Choroid plexus epithelial cell (primary cell): ENCODE results near the gene MSI1.
A peak's percentile ranks its signal among the peaks of the same experiment; 100 is the strongest.

Source experiments
- DNase-seq: peaks from one replicate; pipeline ENCODE4 v3.0.0-alpha.2; 2010; ENCODE audit warnings: low read depth
- H3K4me3 ChIP-seq: 2 replicates; pipeline ENCODE4 v1.5.1; 2011; ENCODE audit warnings: low read depth, mild to moderate bottlenecking, control low read depth, low read length, moderate library complexity
- TF ChIP-seq, protein P1 (sequence below): conservative IDR thresholded peaks from 2 replicates; pipeline ENCODE4 v1.5.1; 2011; ENCODE audit warnings: low read depth, mild to moderate bottlenecking, control low read depth, inconsistent platforms, low read length, moderate library complexity

Gene MSI1

DNA sequence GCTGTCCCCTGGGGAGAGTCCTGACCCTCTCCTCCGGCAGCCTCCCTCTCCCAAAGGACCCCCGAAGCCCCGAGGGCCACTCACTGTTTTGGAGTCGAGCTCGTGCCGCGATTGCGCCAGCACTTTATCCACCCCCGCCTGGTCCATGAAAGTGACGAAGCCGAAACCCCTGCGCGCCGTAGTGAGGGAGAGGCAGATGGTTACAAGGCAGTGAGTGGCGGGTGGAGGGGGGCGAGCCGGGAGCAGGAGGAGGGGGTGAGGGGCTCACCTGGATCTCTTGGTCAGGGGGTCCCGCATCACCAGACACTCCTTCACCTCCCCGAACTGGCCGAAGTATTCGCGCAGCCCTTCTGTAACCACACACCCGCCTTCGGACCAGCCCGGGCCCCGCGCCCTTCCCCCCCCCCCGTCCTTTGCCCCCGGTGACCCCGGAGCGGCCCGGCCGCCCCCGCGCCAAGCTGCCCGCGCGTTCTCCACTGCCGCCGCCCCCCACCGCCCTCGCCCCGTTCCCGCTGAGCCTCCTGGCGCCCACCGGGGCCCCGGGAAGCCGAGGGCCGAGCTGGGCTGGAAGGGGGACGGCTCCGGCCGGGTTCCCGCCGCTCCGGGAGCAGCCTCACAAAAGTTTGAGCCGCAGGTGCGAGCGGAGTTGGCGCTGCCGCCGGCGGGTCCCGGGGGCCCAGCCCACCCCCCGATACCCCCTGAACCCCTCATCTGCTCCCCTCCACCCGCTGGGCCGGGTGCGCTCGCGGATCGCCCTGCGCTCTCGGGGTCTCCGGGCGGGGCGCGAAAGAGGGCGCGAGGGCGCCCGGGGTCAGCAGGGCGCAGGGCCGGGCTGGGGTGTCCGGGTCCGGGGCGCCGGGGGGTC is 808 bp downstream of the MSI1 start:
- no peak for DNase-seq

DNA sequence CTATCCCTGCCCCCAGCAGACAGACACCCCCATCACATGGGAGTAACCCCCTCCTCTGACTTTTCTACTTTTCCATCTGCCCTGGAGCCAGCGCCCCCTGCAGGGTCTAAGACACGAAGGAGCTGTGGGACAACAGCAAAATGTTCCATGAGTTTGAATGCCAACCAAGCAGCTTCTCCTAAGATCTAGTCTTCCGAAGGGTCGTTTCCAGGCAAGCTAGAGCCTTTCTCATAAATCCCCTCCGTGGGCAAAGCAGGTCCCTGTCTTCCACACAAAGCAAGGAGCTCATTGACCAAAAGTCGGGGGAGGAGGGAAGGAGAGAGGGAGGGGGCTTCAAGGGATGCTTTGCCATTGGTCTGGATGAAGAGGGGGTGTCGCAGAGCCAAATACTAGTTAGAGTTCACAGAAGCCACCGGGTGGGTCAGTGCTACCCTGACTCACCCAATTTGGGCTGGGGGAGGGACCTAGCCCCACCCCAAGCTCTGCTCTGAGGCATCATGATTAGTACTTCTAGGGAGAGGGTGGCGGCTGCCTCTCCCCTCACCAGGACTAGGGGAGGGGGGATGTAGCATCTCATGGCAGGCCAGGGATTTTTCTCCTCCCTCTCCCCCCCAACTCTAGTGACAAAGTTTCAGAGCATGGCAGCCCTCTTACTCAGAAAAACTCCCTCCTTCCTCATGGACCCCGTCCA is 1.6 kb downstream of the MSI1 start:
- DNase-seq: peak; percentile 17
- TF ChIP-seq, protein P1, sequence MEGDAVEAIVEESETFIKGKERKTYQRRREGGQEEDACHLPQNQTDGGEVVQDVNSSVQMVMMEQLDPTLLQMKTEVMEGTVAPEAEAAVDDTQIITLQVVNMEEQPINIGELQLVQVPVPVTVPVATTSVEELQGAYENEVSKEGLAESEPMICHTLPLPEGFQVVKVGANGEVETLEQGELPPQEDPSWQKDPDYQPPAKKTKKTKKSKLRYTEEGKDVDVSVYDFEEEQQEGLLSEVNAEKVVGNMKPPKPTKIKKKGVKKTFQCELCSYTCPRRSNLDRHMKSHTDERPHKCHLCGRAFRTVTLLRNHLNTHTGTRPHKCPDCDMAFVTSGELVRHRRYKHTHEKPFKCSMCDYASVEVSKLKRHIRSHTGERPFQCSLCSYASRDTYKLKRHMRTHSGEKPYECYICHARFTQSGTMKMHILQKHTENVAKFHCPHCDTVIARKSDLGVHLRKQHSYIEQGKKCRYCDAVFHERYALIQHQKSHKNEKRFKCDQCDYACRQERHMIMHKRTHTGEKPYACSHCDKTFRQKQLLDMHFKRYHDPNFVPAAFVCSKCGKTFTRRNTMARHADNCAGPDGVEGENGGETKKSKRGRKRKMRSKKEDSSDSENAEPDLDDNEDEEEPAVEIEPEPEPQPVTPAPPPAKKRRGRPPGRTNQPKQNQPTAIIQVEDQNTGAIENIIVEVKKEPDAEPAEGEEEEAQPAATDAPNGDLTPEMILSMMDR: peak; percentile 56
- no peak overlapping the region for H3K4me3 ChIP-seq

More for the DNA sequence above, 808 bp downstream of the MSI1 start:
- TF ChIP-seq, protein P1: no peak
- peak overlapping the region; percentile 3 for H3K4me3 ChIP-seq

DNA sequence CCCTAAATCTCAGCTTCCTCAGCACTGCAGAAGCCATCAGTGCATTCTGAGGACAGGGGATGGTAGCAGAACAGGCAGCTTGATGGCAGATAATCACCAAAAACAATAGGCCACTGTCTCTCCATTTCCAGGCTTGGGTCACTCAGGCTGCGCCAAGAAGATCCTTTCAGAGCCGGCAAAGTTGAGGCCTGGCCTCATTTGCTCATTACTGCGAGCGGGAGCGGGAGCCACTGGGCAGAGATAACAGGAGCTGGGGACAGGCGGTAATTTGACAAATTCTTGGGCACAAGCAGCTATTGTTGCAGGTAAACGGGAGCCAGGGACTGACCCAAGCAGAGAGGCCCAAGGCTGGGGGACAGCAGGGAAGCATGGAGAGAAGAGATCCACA is 2.1 kb downstream of the MSI1 start:
- TF ChIP-seq, protein P1: no peak
- DNase-seq: no peak
- H3K4me3 ChIP-seq: no peak overlapping the region

DNA sequence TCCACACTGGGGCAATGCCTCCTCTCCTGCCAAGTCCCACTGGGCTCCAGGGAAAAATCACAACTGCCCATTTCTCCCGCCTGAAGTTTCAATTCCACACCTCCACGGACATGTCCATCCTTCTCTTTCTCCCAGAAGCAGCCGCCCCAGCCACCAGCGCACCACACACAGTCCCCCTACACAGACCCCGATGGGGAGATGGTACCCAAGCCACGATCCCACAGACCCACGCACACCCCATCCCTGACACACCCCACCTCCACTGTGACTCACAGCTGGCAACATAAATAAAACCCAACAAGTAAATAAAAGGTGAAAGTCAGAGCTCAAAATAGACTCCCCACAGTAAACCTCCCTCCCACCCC is 2.6 kb downstream of the MSI1 start:
- H3K4me3 ChIP-seq: no peak overlapping the region

DNA sequence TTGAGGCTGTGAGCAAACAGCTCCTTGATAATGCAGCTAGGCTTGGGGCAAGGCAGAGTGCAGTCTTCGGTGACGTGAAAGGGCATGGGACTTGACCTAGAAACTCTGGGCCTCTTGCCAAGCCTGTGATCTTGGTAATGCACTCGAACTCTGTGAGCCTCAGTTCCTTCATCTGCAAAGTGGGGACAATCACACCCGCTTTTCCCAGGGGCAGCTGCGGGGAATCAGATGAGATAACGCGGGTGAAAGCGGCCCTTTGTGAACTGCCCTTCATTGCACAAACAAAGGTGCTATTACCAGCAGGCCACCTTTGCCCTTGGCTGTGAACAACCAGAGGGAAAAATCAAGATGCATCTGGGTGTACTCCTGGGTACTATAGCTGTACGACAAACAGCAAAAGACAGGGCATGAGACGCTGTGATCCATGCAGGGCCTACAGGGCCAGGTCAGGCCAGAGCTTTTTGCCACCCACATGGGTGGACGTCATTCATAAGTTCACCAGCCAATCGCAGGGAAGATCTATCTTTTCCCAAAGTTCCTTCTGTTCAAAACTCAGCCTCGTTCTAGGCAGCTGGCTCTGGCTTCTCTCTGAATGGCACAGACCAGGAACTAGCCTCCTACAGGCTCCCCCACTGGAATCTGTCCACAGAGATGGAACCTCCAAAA is 3.2 kb downstream of the MSI1 start:
- no peak for DNase-seq
- no peak overlapping the region for H3K4me3 ChIP-seq
- TF ChIP-seq, protein P1: no peak

More for the DNA sequence above, 2.6 kb downstream of the MSI1 start:
- TF ChIP-seq, protein P1: no peak
- no peak for DNase-seq

DNA sequence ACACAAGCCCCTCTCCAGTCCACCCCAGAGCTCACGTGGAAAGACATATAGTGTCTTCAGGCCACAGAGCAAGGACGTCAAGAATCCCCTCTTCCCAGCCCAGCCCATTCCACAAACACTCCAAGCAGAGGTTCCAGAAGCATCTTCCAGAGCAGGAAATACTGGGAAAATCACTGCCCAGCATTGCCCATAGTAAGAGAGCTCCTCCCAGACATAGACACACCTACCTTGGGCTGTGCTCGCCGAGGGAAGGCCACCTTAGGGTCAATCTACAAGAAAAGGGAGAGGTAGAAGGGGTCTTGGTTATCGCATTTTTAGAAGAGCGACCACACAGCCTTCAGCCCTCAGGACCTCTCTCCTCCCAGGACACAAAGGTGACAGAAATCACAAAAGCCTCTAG is 4.5 kb downstream of the MSI1 start:
- TF ChIP-seq, protein P1: no peak
- DNase-seq: no peak
- no peak overlapping the region for H3K4me3 ChIP-seq
